NOMO-1 treated with DMSO at 0.1 percent for 48 hours (cell line): ENCODE results near the gene GSS.
A peak's percentile ranks its signal among the peaks of the same experiment; 100 is the strongest.

ENCODE experiments used
- DNase-seq: peaks from one replicate; lab custom pipeline; 2025; ENCODE audit not compliant: unreplicated experiment; lab: John Stamatoyannopoulos, UW

The GSS gene

GRCh38 chr20:34947336-34947735 lies 8.3 kb downstream of the GSS start:
- DNase-seq = no peak

- no peak for DNase-seq
Measured at GRCh38 chr20:34946661-34947060, 8.9 kb downstream of the GSS start.

- no peak for DNase-seq
Measured at GRCh38 chr20:34945315-34946077, 10.1 kb downstream of the GSS start.

- DNase-seq = no peak
Measured at GRCh38 chr20:34943808-34944567, 11.6 kb downstream of the GSS start.

GRCh38 chr20:34942301-34942700 lies 13.3 kb downstream of the GSS start:
- no peak for DNase-seq

GRCh38 chr20:34941226-34941625 lies 14.4 kb downstream of the GSS start:
- peak; percentile 61 for DNase-seq

GRCh38 chr20:34940081-34940481 lies 15.5 kb downstream of the GSS start:
- no peak for DNase-seq

GRCh38 chr20:34938466-34939163 lies 17.0 kb downstream of the GSS start:
- DNase-seq = peak; percentile 85

GRCh38 chr20:34931771-34932170 lies 23.8 kb downstream of the GSS start:
- DNase-seq = no peak

- no peak for DNase-seq
Measured at GRCh38 chr20:34928411-34928810, 27.2 kb downstream of the GSS start.

- DNase-seq = no peak
Measured at GRCh38 chr20:34927736-34928135, 27.9 kb downstream of the GSS start.

- no peak for DNase-seq
Measured at GRCh38 chr20:34926581-34926980, 29.0 kb downstream of the GSS start.

GRCh38 chr20:34925981-34926380 lies 29.6 kb downstream of the GSS start:
- no peak for DNase-seq

- DNase-seq = no peak
Measured at GRCh38 chr20:34925341-34925740, 30.3 kb downstream of the GSS start.

GRCh38 chr20:34923414-34923813 lies 32.2 kb downstream of the GSS start:
- no peak for DNase-seq

- no peak for DNase-seq
Measured at GRCh38 chr20:34922654-34923381, 32.8 kb downstream of the GSS start.

GRCh38 chr20:34921436-34921835 lies 34.2 kb downstream of the GSS start:
- no peak for DNase-seq

GRCh38 chr20:34920055-34920454 lies 35.6 kb downstream of the GSS start:
- DNase-seq = no peak

GRCh38 chr20:34916774-34917354 lies 38.7 kb downstream of the GSS start:
- DNase-seq = no peak

- DNase-seq = no peak
Measured at GRCh38 chr20:34915749-34916455, 39.7 kb downstream of the GSS start.
